Activated CD4-positive, alpha-beta T cell treated with anti-CD3 and anti-CD28 coated beads for 36 hours (primary cell): ENCODE measurements around the gene CCDC148. TPM values are rescaled to one million over a fixed set of nuclear protein-coding genes. Genes with fewer than 3 reads are reported as not detected.

Experiments
- ATAC-seq: fragments of 200-7000 bp; cut with Tn5 transposase; one replicate; pipeline ENCODE4 v1.10.0; 2021; ENCODE audit warnings: mild to moderate bottlenecking, moderate library complexity
- CTCF ChIA-PET: fragments of 350-600 bp; sonication (Branson Sonifier 250); formaldehyde crosslinking; loops from one replicate; lab custom pipeline; 2021; ENCODE audit warnings: antibody characterized with exemption; lab: Charles Lee
- POLR2A ChIA-PET: fragments of 350-600 bp; sonication (Branson Sonifier 250); formaldehyde crosslinking; loops from one replicate; lab custom pipeline; 2021; ENCODE audit warnings: antibody characterized with exemption, inconsistent platforms; lab: Charles Lee
- DNase-seq: peaks from one replicate; pipeline ENCODE4 v3.0.0-alpha.2; 2020
- H3K27ac Mint-ChIP-seq: one replicate; pipeline ENCODE4 v1.8.0; 2021; ENCODE audit warnings: mixed read lengths
- H3K27me3 Mint-ChIP-seq: one replicate; pipeline ENCODE4 v1.8.0; 2021; ENCODE audit warnings: mixed read lengths
- H3K36me3 Mint-ChIP-seq: one replicate; pipeline ENCODE4 v1.8.0; 2021; ENCODE audit warnings: low read depth, mixed read lengths
- H3K4me1 Mint-ChIP-seq: one replicate; pipeline ENCODE4 v1.8.0; 2021; ENCODE audit warnings: mixed read lengths
- H3K4me3 Mint-ChIP-seq: one replicate; pipeline ENCODE4 v1.8.0; 2021; ENCODE audit warnings: mild to moderate bottlenecking, moderate library complexity, mixed read lengths
- H3K9me3 Mint-ChIP-seq: one replicate; pipeline ENCODE4 v1.8.0; 2021; ENCODE audit warnings: low read depth, mixed read lengths
- intact Hi-C, 2 experiments: fragments of 100-400 bp; cut with DNase I in 1 of 2; cut with micrococcal nuclease in 1 of 2; formaldehyde crosslinking; loops; one replicate each; pipeline versions ENCODE4 v1.14.2 to v1.15.1; 2022 to 2024; cut with DNase I, micrococcal nuclease
- total RNA-seq, 2 experiments: library from RNA; stranded (reverse); gene quantifications; one replicate each; pipeline ENCODE4 v1.2.3, GENCODE V29; 2021

Gene CCDC148
- total RNA-seq, 2 experiments from 2014 or later, result 0.23 to 0.26 TPM

GRCh38 chr2:158144914-158145625, 311.5 kb downstream of the CCDC148 start:
- no peaks in the 10 kb centered on the region for H3K4me1 Mint-ChIP-seq
- ChIA-PET CTCF (interaction anchor here (1.0 kb wide), 1 partner anchor 22 kb away, joined by 3 read pairs; no protein-coding TSS in a partner anchor), POLR2A (no interaction called here)
- intact Hi-C loops, result no loop called here
- no peak overlapping the region for H3K4me3 Mint-ChIP-seq
- ATAC-seq (no peak), DNase-seq (no peak)
- H3K9me3 Mint-ChIP-seq, result peaks cover 6% of the 10 kb centered on the region
- H3K27me3 Mint-ChIP-seq, result peaks cover 32% of the 10 kb centered on the region
- no peaks in the 10 kb centered on the region for H3K36me3 Mint-ChIP-seq
- no peak overlapping the region for H3K27ac Mint-ChIP-seq

- no peak for ATAC-seq
- Mint-ChIP-seq H3K4me3 (no peak overlapping the region), H3K27ac (no peak overlapping the region), H3K4me1 (no peaks in the 10 kb centered on the region), H3K27me3 (peaks cover 32% of the 10 kb centered on the region), H3K9me3 (peaks cover 6% of the 10 kb centered on the region), H3K36me3 (no peaks in the 10 kb centered on the region)
- POLR2A ChIA-PET, result no interaction called here
- CTCF ChIA-PET, result interaction anchor here (1.6 kb wide), 1 partner anchor 120 kb away, joined by 4 read pairs; no protein-coding TSS in a partner anchor
- intact Hi-C loops, result no loop called here
- no peak for DNase-seq
These were observed 312.7 kb downstream of the CCDC148 start for GRCh38 chr2:158143703-158144360.

DNA sequence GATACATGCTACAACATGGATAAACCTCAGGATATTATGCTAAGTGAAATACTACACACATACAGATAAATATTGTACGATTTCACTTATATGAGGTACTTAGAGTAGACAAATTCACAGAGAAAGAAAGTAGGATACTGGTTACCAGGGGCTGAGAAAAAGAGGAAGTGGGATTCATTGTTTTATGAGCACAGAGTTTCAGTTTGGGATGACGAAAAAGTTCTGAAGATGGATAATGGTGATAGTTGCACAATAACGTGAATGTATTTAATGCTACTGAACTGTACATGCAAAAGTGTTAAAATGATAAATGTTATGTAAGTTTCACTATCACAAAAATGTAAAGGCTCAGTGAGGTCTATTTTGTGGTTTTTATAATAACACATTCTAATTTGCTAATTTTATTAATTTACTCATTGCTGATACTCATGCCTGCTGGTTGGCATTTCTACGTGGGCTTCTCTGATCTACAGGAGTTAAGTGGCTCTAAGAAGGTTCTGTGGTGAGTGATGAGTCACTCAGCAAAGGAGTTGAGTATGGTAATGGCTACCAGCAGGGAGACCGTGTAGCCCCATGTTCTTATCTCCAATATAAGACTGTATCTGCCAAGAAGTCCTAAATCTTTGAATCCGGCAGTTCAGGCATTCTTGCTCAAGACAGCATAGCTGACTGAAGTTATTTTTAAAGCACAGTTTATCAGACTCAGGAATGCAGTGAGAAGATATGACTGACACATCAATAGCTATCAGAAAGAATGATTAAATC, 313.8 kb downstream of the CCDC148 start:
- POLR2A ChIA-PET, result no interaction called here
- Mint-ChIP-seq H3K27ac (no peak overlapping the region), H3K27me3 (peaks cover 28% of the 10 kb centered on the region), H3K36me3 (no peaks in the 10 kb centered on the region), H3K4me3 (no peak overlapping the region), H3K4me1 (no peaks in the 10 kb centered on the region), H3K9me3 (peaks cover 6% of the 10 kb centered on the region)
- no peak for DNase-seq
- intact Hi-C loops, result no loop called here
- CTCF ChIA-PET, result interaction anchor here (1.6 kb wide), 1 partner anchor 119 kb away, joined by 4 read pairs; no protein-coding TSS in a partner anchor
- ATAC-seq, result no peak

GRCh38 chr2:158142165-158142564, 314.4 kb downstream of the CCDC148 start:
- H3K27me3 Mint-ChIP-seq, result peaks cover 23% of the 10 kb centered on the region
- H3K4me1 Mint-ChIP-seq, result no peaks in the 10 kb centered on the region
- ChIA-PET CTCF (no interaction called here), POLR2A (no interaction called here)
- no peak for ATAC-seq
- no peak for DNase-seq
- intact Hi-C loops, result no loop called here
- no peak overlapping the region for H3K4me3 Mint-ChIP-seq
- no peaks in the 10 kb centered on the region for H3K36me3 Mint-ChIP-seq
- peaks cover 6% of the 10 kb centered on the region for H3K9me3 Mint-ChIP-seq
- no peak overlapping the region for H3K27ac Mint-ChIP-seq

DNA sequence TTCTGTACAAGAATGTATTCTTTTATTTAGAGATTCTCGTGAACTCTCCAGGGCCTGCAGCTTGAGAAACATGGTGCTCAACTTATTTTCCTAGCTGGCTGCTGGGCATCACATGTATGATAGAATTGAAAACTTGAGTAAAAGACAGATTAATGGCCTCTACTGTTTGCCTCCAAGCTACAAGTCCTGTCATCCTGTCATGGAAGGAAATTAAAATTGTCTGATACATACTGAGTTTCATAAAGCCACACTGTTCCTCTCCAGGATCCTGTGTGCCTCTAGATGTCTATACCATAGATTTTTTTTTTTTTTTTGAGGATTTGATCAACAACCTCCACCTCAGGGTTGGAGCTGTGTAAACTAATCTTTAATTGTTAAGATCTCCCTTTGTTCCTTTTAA, 316.4 kb downstream of the CCDC148 start:
- CTCF ChIA-PET, result interaction anchor here (1.0 kb wide), 1 partner anchor 605 kb away, joined by 3 read pairs; no protein-coding TSS in a partner anchor
- intact Hi-C loops, result no loop called here
- Mint-ChIP-seq H3K27me3 (peaks cover 13% of the 10 kb centered on the region), H3K9me3 (no peaks in the 10 kb centered on the region), H3K36me3 (no peaks in the 10 kb centered on the region), H3K4me1 (no peaks in the 10 kb centered on the region), H3K27ac (no peak overlapping the region), H3K4me3 (no peak overlapping the region)
- ATAC-seq (no peak), DNase-seq (no peak)
- POLR2A ChIA-PET, result no interaction called here

- Mint-ChIP-seq H3K27me3 (peaks cover 10% of the 10 kb centered on the region), H3K27ac (no peak overlapping the region), H3K4me1 (no peaks in the 10 kb centered on the region), H3K9me3 (no peaks in the 10 kb centered on the region), H3K4me3 (no peak overlapping the region), H3K36me3 (no peaks in the 10 kb centered on the region)
- DNase-seq (no peak), ATAC-seq (no peak)
- ChIA-PET POLR2A (no interaction called here), CTCF (interaction anchor here (0.6 to 0.9 kb wide), 3 partner anchors 9 to 292 kb away, joined by 3 to 4 read pairs (median 3); no protein-coding TSS in a partner anchor)
- intact Hi-C loops, result no loop called here
These were observed 318.3 kb downstream of the CCDC148 start for GRCh38 chr2:158138255-158138654.

DNA sequence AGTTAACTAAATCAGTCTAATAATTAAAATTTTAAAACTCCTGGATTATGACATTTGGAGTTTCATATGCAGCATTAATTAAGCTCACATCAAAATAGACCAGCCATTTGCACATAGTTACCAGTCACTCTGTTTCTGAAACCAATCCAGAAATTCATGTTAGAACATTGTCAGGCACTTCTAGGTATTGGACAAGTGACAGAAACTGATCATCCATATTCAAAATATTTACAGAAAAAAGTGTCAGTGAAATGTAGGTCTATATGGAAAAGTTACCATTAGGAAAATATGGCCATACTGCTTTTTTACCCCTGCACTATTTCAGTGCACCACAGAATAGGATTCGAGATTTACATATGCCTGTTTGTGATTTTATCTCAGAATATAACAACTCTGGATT, 321.5 kb downstream of the CCDC148 start:
- H3K9me3 Mint-ChIP-seq, result no peaks in the 10 kb centered on the region

GRCh38 chr2:158134655-158135054, 321.9 kb downstream of the CCDC148 start:
- Mint-ChIP-seq H3K9me3 (no peaks in the 10 kb centered on the region), H3K4me1 (no peaks in the 10 kb centered on the region), H3K4me3 (no peak overlapping the region), H3K36me3 (no peaks in the 10 kb centered on the region), H3K27me3 (peaks cover 5% of the 10 kb centered on the region), H3K27ac (no peak overlapping the region)
- intact Hi-C loops, result no loop called here
- POLR2A ChIA-PET, result no interaction called here
- DNase-seq, result no peak
- no peak for ATAC-seq
- CTCF ChIA-PET, result no interaction called here

More for the DNA sequence above, 321.5 kb downstream of the CCDC148 start:
- no peak overlapping the region for H3K27ac Mint-ChIP-seq
- no peak overlapping the region for H3K4me3 Mint-ChIP-seq
- no peak for ATAC-seq
- H3K4me1 Mint-ChIP-seq, result no peaks in the 10 kb centered on the region
- DNase-seq, result no peak
- no peaks in the 10 kb centered on the region for H3K36me3 Mint-ChIP-seq
- POLR2A ChIA-PET, result no interaction called here
- intact Hi-C loops, result no loop called here
- CTCF ChIA-PET, result no interaction called here
- peaks cover 5% of the 10 kb centered on the region for H3K27me3 Mint-ChIP-seq

DNA sequence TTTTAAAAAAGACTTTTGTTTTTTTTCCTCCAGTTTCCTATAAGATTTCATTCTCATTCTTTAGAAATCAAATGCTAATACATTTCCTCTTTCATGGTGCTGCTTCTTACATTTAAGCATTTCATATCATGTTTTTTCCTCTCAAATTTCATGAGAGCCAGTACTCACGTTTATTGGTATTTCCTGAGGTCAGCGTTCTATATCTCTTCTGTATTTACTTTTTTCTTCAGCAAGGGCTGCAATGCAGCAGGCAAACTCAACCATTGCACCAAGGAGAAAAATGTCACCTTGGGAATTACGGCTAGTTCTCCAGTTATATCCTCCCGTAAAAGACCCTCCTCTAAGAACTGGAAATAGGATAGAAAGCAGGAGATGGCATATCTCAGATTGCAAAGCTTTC, 322.5 kb downstream of the CCDC148 start:
- Mint-ChIP-seq H3K9me3 (no peaks in the 10 kb centered on the region), H3K27ac (no peak overlapping the region), H3K36me3 (no peaks in the 10 kb centered on the region), H3K4me1 (no peaks in the 10 kb centered on the region), H3K4me3 (no peak overlapping the region), H3K27me3 (peaks cover 5% of the 10 kb centered on the region)
- POLR2A ChIA-PET, result no interaction called here
- intact Hi-C loops, result no loop called here
- CTCF ChIA-PET, result no interaction called here
- no peak for DNase-seq
- ATAC-seq, result no peak

- DNase-seq (no peak), ATAC-seq (no peak)
- H3K4me1 Mint-ChIP-seq, result no peaks in the 10 kb centered on the region
- no peaks in the 10 kb centered on the region for H3K36me3 Mint-ChIP-seq
- H3K4me3 Mint-ChIP-seq, result no peak overlapping the region
- H3K27ac Mint-ChIP-seq, result no peak overlapping the region
- H3K9me3 Mint-ChIP-seq, result no peaks in the 10 kb centered on the region
- intact Hi-C loops, result no loop called here
- CTCF ChIA-PET, result interaction anchor here (1.5 kb wide), 1 partner anchor 622 kb away, joined by 5 read pairs; no protein-coding TSS in a partner anchor
- H3K27me3 Mint-ChIP-seq, result peaks cover 3% of the 10 kb centered on the region
- POLR2A ChIA-PET, result no interaction called here
These were observed 324.5 kb downstream of the CCDC148 start for GRCh38 chr2:158131919-158132566.

DNA sequence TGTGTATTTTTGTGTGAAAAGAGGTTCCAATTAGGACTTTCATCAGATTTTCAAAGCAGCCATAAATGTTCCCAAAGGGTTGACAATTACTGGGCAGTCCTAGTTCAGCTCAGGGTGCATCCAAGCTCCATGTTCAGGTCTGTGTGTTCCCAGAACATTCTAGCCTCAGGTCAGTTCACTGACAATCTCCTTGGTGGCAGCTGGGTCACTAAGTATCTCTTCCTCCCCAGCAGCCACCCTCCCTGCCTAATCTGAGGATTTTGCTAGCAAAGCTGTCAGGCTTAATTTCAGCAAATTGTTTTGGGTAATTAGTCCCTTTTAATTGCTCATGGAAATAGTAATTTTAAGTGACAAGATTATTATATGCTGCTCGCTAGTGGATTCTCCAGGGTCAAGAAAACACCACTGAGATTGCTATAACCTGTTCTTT, 325.1 kb downstream of the CCDC148 start:
- ChIA-PET CTCF (no interaction called here), POLR2A (no interaction called here)

More for the DNA sequence above, 325.1 kb downstream of the CCDC148 start:
- no peak for DNase-seq
- Mint-ChIP-seq H3K4me1 (no peaks in the 10 kb centered on the region), H3K27me3 (peaks cover 2% of the 10 kb centered on the region), H3K27ac (no peak overlapping the region), H3K9me3 (no peaks in the 10 kb centered on the region), H3K4me3 (no peak overlapping the region), H3K36me3 (no peaks in the 10 kb centered on the region)
- ATAC-seq, result no peak
- intact Hi-C loops, result no loop called here
